SK-N-SH (cell line): ENCODE results near the gene TOP3B. TPM values are rescaled to one million over a fixed set of nuclear protein-coding genes. Genes with fewer than 3 reads are reported as not detected.

ENCODE experiments used
- CTCF ChIA-PET: fragments of 300-600, 350-600 bp; formaldehyde crosslinking; extraction: SDS; loops from one replicate; lab custom pipeline; 2021; lab: Yijun Ruan, JAX
- POLR2A ChIA-PET: fragments of 350-600 bp; sonication (Branson Sonifier 250); formaldehyde crosslinking; extraction: SDS; loops from one replicate; lab custom pipeline; 2020; ENCODE audit warnings: antibody characterized with exemption, inconsistent platforms; lab: Yijun Ruan, JAX
- DNase-seq: peaks from one replicate; pipeline ENCODE4 v3.0.0; 2012
- H2AFZ ChIP-seq: fragments of 200-600 bp; sonication (generic); 2 replicates; pipeline ENCODE4 v1.8.1; 2016; ENCODE audit warnings: antibody characterized with exemption, mild to moderate bottlenecking, low read depth
- H3F3A ChIP-seq: fragments of 200-600 bp; sonication (generic); replicated peaks from 2 replicates; pipeline ENCODE3; 2016; ENCODE audit warnings: antibody characterized with exemption, mild to moderate bottlenecking; ENCODE audit not compliant: insufficient read depth
- H3K27ac ChIP-seq, 2 experiments: fragments of 200-500 bp in 1 of 2; fragments of 200-600 bp in 1 of 2; sonication (Bioruptor generic) in 1 of 2; sonication (generic), shearing (Covaris generic) in 1 of 2; 2 replicates each; pipeline versions ENCODE4 v1.5.1 to v1.6.1; 2014 to 2016; ENCODE audit warnings: low read depth in 2 of 2, inconsistent platforms in 1 of 2, low read length in 1 of 2, mild to moderate bottlenecking in 1 of 2, mixed read lengths in 1 of 2
- H3K27me3 ChIP-seq: fragments of 200-600 bp; sonication (generic), shearing (Covaris generic); 2 replicates; pipeline ENCODE4 v1.6.1; 2016; ENCODE audit warnings: mixed run types; ENCODE audit not compliant: insufficient read depth
- H3K36me3 ChIP-seq, 2 experiments: fragments of 200-500 bp in 1 of 2; fragments of 200-600 bp in 1 of 2; sonication (Bioruptor generic) in 1 of 2; sonication (generic) in 1 of 2; replicated peaks in 1 of 2; 2 replicates each; pipeline versions ENCODE3 to v1.5.1; 2014 to 2016; ENCODE audit warnings: low read length in 1 of 2, mild to moderate bottlenecking in 1 of 2; ENCODE audit not compliant: insufficient read depth in 2 of 2, control insufficient read depth in 1 of 2
- H3K4me1 ChIP-seq, 2 experiments: fragments of 200-500 bp in 1 of 2; fragments of 200-600 bp in 1 of 2; sonication (Bioruptor generic) in 1 of 2; sonication (generic), shearing (Covaris generic) in 1 of 2; 2 replicates each; pipeline versions ENCODE4 v1.5.1 to v1.6.1; 2014 to 2016; ENCODE audit warnings: low read depth in 1 of 2, low read length in 1 of 2, mixed run types in 1 of 2; ENCODE audit not compliant: insufficient read depth in 2 of 2, control insufficient read depth in 1 of 2
- H3K4me2 ChIP-seq: fragments of 200-600 bp; sonication (generic), shearing (Covaris generic); 2 replicates; pipeline ENCODE4 v1.6.1; 2017; ENCODE audit warnings: mixed run types
- H3K4me3 ChIP-seq, 2 experiments: fragments of 200-500 bp in 1 of 2; fragments of 200-600 bp in 1 of 2; sonication (Bioruptor generic) in 1 of 2; sonication (generic), shearing (Covaris generic) in 1 of 2; 2 replicates each; pipeline versions ENCODE4 v1.5.1 to v1.8.1; 2014 to 2016; ENCODE audit warnings: low read depth in 2 of 2, inconsistent platforms in 1 of 2, low read length in 1 of 2, mild to moderate bottlenecking in 1 of 2, mixed read lengths in 1 of 2, moderate library complexity in 1 of 2
- H3K79me2 ChIP-seq: fragments of 200-600 bp; sonication (generic); 2 replicates; pipeline ENCODE4 v1.8.1; 2017; ENCODE audit warnings: mild to moderate bottlenecking; ENCODE audit not compliant: insufficient read depth
- H3K9ac ChIP-seq: fragments of 200-600 bp; sonication (generic); 2 replicates; pipeline ENCODE4 v1.6.1; 2017; ENCODE audit warnings: mixed run types
- H3K9me2 ChIP-seq: fragments of 200-600 bp; sonication (generic); 2 replicates; pipeline ENCODE4 v1.6.1; 2017; ENCODE audit warnings: mixed run types
- H3K9me3 ChIP-seq: fragments of 200-600 bp; sonication (generic); 2 replicates; pipeline ENCODE4 v1.6.1; 2017; ENCODE audit warnings: mixed run types, mild to moderate bottlenecking, moderate library complexity
- H4K20me1 ChIP-seq: fragments of 200-600 bp; sonication (generic); 2 replicates; pipeline ENCODE4 v1.6.1; 2017; ENCODE audit warnings: mild to moderate bottlenecking, mixed run types; ENCODE audit not compliant: insufficient read depth
- CTCF ChIP-seq: fragments of 200-600 bp; sonication (generic); IDR thresholded peaks from 2 replicates; pipeline ENCODE4 v1.6.1; 2017; ENCODE audit warnings: antibody characterized with exemption, mild to moderate bottlenecking, moderate library complexity
- ELF1 ChIP-seq: IDR thresholded peaks from 2 replicates; pipeline ENCODE4 v1.4.0; 2012
- EZH2phosphoT487 ChIP-seq: fragments of 200-600 bp; sonication (generic); IDR thresholded peaks from 2 replicates; pipeline ENCODE4 v1.6.1; 2017; ENCODE audit warnings: low read depth, mixed run types, mild to moderate bottlenecking, antibody characterized with exemption, moderate library complexity, borderline replicate concordance
- FOSL2 ChIP-seq: IDR thresholded peaks from 2 replicates; pipeline ENCODE4 v1.4.0; 2012; ENCODE audit warnings: low read depth, mild to moderate bottlenecking, moderate library complexity, borderline replicate concordance
- FOXJ3 ChIP-seq: sonication (generic); formaldehyde crosslinking; IDR thresholded peaks from 2 replicates; pipeline ENCODE4 v1.5.1; 2020; ENCODE audit warnings: mild to moderate bottlenecking, missing genetic modification reagents
- FOXM1 ChIP-seq: IDR thresholded peaks from 2 replicates; pipeline ENCODE4 v1.4.0; 2012; ENCODE audit warnings: low read depth, mild to moderate bottlenecking
- GABPA ChIP-seq: IDR thresholded peaks from 2 replicates; pipeline ENCODE4 v1.4.0; 2012; ENCODE audit warnings: low read depth, mild to moderate bottlenecking
- GATA2 ChIP-seq: sonication (generic); formaldehyde crosslinking; IDR thresholded peaks from 2 replicates; pipeline ENCODE4 v1.5.0; 2020; ENCODE audit warnings: mild to moderate bottlenecking, missing genetic modification reagents
- IRF3 ChIP-seq: fragments of 150-350 bp; IDR thresholded peaks from 2 replicates; pipeline ENCODE4 v1.6.1; 2016; ENCODE audit warnings: mild to moderate bottlenecking, low read depth, low read length
- JUND ChIP-seq: IDR thresholded peaks from 2 replicates; pipeline ENCODE4 v1.4.0; 2012
- MEF2A ChIP-seq: IDR thresholded peaks from 2 replicates; pipeline ENCODE4 v1.4.0; 2012; ENCODE audit warnings: low read depth, borderline replicate concordance
- NRF1 ChIP-seq: IDR thresholded peaks from 2 replicates; pipeline ENCODE4 v1.6.1; 2012; ENCODE audit warnings: low read depth, mild to moderate bottlenecking, low read length
- PBX3 ChIP-seq: IDR thresholded peaks from 2 replicates; pipeline ENCODE4; 2012
- POLR2AphosphoS5 ChIP-seq: IDR thresholded peaks from 2 replicates; pipeline ENCODE4 v1.6.1; 2012; ENCODE audit warnings: low read depth, low read length
- RXRA ChIP-seq: IDR thresholded peaks from 2 replicates; pipeline ENCODE4 v1.4.0; 2012; ENCODE audit warnings: low read depth, mild to moderate bottlenecking, borderline replicate concordance
- SIN3A ChIP-seq: IDR thresholded peaks from 2 replicates; pipeline ENCODE4 v1.6.1; 2012; ENCODE audit warnings: low read depth, mild to moderate bottlenecking, low read length, moderate library complexity, borderline replicate concordance
- TEAD4 ChIP-seq: IDR thresholded peaks from 2 replicates; pipeline ENCODE4 v1.4.0; 2012; ENCODE audit warnings: mild to moderate bottlenecking, borderline replicate concordance; ENCODE audit not compliant: insufficient read depth
- USF1 ChIP-seq: IDR thresholded peaks from 2 replicates; pipeline ENCODE4 v1.4.0; 2012; ENCODE audit warnings: low read depth, borderline replicate concordance
- YY1 ChIP-seq: IDR thresholded peaks from 2 replicates; pipeline ENCODE4 v1.4.0; 2012; ENCODE audit warnings: low read depth, mild to moderate bottlenecking
- ZBTB33 ChIP-seq: IDR thresholded peaks from 2 replicates; pipeline ENCODE4 v1.4.0; 2012; ENCODE audit warnings: low read depth, borderline replicate concordance
- WGBS: methylation state at CpG from one replicate; pipeline ENCODE4 v1.1.6; 2017; ENCODE audit warnings: low lambda C conversion rate; 5-methylcytosine and 5-hydroxymethylcytosine counted together
- polyA plus RNA-seq, 3 experiments: library from polyadenylated mRNA; depleted of rRNA; stranded (reverse); fragments of >200 nt; gene quantifications; 2 replicates each; pipeline ENCODE4 v1.2.3, GENCODE V29; 2012

The TOP3B gene
- polyA plus RNA-seq, 1 of the 3 experiments (the other 2 are of a cell fraction) = 14.4 TPM

GRCh38 chr22:21909871-21910270 lies 72.7 kb downstream of the TOP3B start:
- no peak overlapping the region for H3K4me3 ChIP-seq
- H4K20me1 ChIP-seq = no peaks in the 10 kb centered on the region
- H3F3A ChIP-seq = no peaks in the 10 kb centered on the region
- no peak overlapping the region for H3K9ac ChIP-seq
- H3K4me2 ChIP-seq = no peak overlapping the region
- WGBS = 83% methylated on average over 2 of the region's 2 CpGs
- H3K27ac ChIP-seq = no peak overlapping the region
- H3K79me2 ChIP-seq = no peaks in the 10 kb centered on the region
- H3K4me1 ChIP-seq = no peaks in the 10 kb centered on the region
- TF ChIP-seq SIN3A (no peak), GATA2 (CRISPR knock-in tag) (no peak), PBX3 (no peak), USF1 (no peak), TEAD4 (no peak), POLR2AphosphoS5 (no peak), YY1 (no peak), MEF2A (no peak), JUND (no peak), RXRA (no peak), FOSL2 (no peak), ELF1 (no peak), CTCF (no peak), NRF1 (no peak), FOXJ3 (no peak), IRF3 (no peak), GABPA (no peak), ZBTB33 (no peak), FOXM1 (no peak), EZH2phosphoT487 (no peak)
- TF ChIP-seq, all 33 proteins: peak for 0
- Histone ChIP-seq H3K36me3 (no peaks in the 10 kb centered on the region), H3K27me3 (no peaks in the 10 kb centered on the region), H3K9me3 (no peaks in the 10 kb centered on the region), H2AFZ (no peak overlapping the region), H3K9me2 (no peaks in the 10 kb centered on the region)
- no peak for DNase-seq
- POLR2A ChIA-PET = no interaction called here
- CTCF ChIA-PET = no interaction called here
